CD4-positive, CD25-positive, alpha-beta regulatory T cell (primary cell): ENCODE data around the gene CLCN2. TPM values are rescaled to one million over a fixed set of nuclear protein-coding genes. Genes with fewer than 3 reads are reported as not detected.
A peak's percentile ranks its signal among the peaks of the same experiment; 100 is the strongest.

Source experiments
- ATAC-seq, 2 donors: fragments of 150-1000 bp; cut with Tn5 transposase; one replicate each; pipeline ENCODE4 v1.10.0; 2021; ENCODE audit warnings: low read depth in 2 of 2, moderate number of reproducible peaks in 2 of 2, moderate library complexity in 1 of 2
- DNase-seq, 3 donors: peaks; one replicate each; pipeline versions ENCODE4 v3.0.0 to v3.0.0-alpha.2; 2012 to 2022; ENCODE audit warnings: mixed read lengths in 1 of 3
- H3K27ac ChIP-seq: one replicate; pipeline ENCODE4 v1.7.0; 2013; ENCODE audit warnings: mild to moderate bottlenecking, low read length; ENCODE audit not compliant: insufficient read depth, poor library complexity, severe bottlenecking
- H3K27me3 ChIP-seq: one replicate; pipeline ENCODE4 v1.7.0; 2013; ENCODE audit warnings: low read length; ENCODE audit not compliant: control insufficient read depth, insufficient read depth
- H3K36me3 ChIP-seq: one replicate; pipeline ENCODE4 v1.7.0; 2013; ENCODE audit warnings: mild to moderate bottlenecking, low read length, moderate library complexity; ENCODE audit not compliant: control insufficient read depth, insufficient read depth
- H3K4me1 ChIP-seq: 2 replicates; pipeline ENCODE4 v1.7.0; 2013; ENCODE audit warnings: mild to moderate bottlenecking, low read length; ENCODE audit not compliant: insufficient read depth, control insufficient read depth, poor library complexity, severe bottlenecking
- H3K4me3 ChIP-seq: one replicate; pipeline ENCODE4 v1.7.0; 2013; ENCODE audit warnings: low read depth, mild to moderate bottlenecking, low read length, moderate library complexity
- H3K9me3 ChIP-seq, 2 experiments: 1 replicate in 1 of 2; 2 replicates in 1 of 2; pipeline ENCODE4 v1.7.0; 2013; ENCODE audit warnings: low read length in 2 of 2, mild to moderate bottlenecking in 1 of 2, moderate library complexity in 1 of 2; ENCODE audit not compliant: control insufficient read depth in 2 of 2
- H3K27ac Mint-ChIP-seq, 3 donors: one replicate each; pipeline ENCODE4 v1.8.0; 2020 to 2022; ENCODE audit warnings: mild to moderate bottlenecking in 3 of 3, mixed read lengths in 3 of 3, moderate library complexity in 2 of 3
- H3K27me3 Mint-ChIP-seq: one replicate; pipeline ENCODE4 v1.8.0; 2022; ENCODE audit warnings: mild to moderate bottlenecking, mixed read lengths
- H3K36me3 Mint-ChIP-seq: one replicate; pipeline ENCODE4 v1.8.0; 2020; ENCODE audit warnings: mixed read lengths
- H3K4me1 Mint-ChIP-seq, 4 donors: one replicate each; pipeline ENCODE4 v1.8.0; 2020 to 2022; ENCODE audit warnings: mixed read lengths in 4 of 4, mild to moderate bottlenecking in 1 of 4
- H3K4me3 Mint-ChIP-seq, 4 donors: one replicate each; pipeline ENCODE4 v1.8.0; 2020 to 2022; ENCODE audit warnings: mild to moderate bottlenecking in 4 of 4, mixed read lengths in 4 of 4, moderate library complexity in 3 of 4
- H3K9me3 Mint-ChIP-seq, 7 donors: one replicate each; pipeline ENCODE4 v1.8.0; 2020 to 2022; ENCODE audit warnings: mixed read lengths in 7 of 7, mild to moderate bottlenecking in 3 of 7, moderate library complexity in 2 of 7
- polyA plus RNA-seq, 4 donors: library from polyadenylated mRNA; unstranded; fragments of 300-500 nt; fragmentation: Illumina TruSeq; gene quantifications; one replicate each; pipeline ENCODE4 v1.2.3, GENCODE V29; 2021
- total RNA-seq: library from RNA; stranded (reverse); gene quantifications from one replicate; pipeline ENCODE4 v1.2.3, GENCODE V29; 2022

The CLCN2 gene
- total and polyA plus RNA-seq, 5 donors from 2014 or later, result 0.30 to 4.7 (median 0.57) TPM; not detected in 1

GRCh38 chr3:184389935-184390528 is 28.6 kb upstream of the CLCN2 start:
- peaks cover 17% of the 10 kb centered on the region for H3K27me3 Mint-ChIP-seq
- H3K4me1 ChIP-seq, result no peaks in the 10 kb centered on the region
- no peak for ATAC-seq
- H3K27ac ChIP-seq, result no peak overlapping the region
- no peaks in the 10 kb centered on the region for H3K9me3 ChIP-seq
- no peak overlapping the region for H3K4me3 Mint-ChIP-seq
- H3K9me3 Mint-ChIP-seq, result peaks cover 0 to 1% (median 0%) of the 10 kb centered on the region in 7 donors
- no peak for DNase-seq
- no peaks in the 10 kb centered on the region for H3K36me3 ChIP-seq
- peak overlapping the region in 2 of 3 donors; percentile 7 to 92 for H3K27ac Mint-ChIP-seq
- peaks cover 2% of the 10 kb centered on the region for H3K27me3 ChIP-seq
- no peak overlapping the region for H3K4me3 ChIP-seq
- H3K36me3 Mint-ChIP-seq, result no peaks in the 10 kb centered on the region
- H3K4me1 Mint-ChIP-seq, result no peaks in the 10 kb centered on the region

GRCh38 chr3:184389384-184389783 is 28.0 kb upstream of the CLCN2 start:
- DNase-seq, result no peak
- H3K4me1 ChIP-seq, result no peaks in the 10 kb centered on the region
- H3K27me3 Mint-ChIP-seq, result peaks cover 17% of the 10 kb centered on the region
- no peak overlapping the region for H3K27ac Mint-ChIP-seq
- no peak overlapping the region for H3K4me3 ChIP-seq
- H3K9me3 ChIP-seq, result no peaks in the 10 kb centered on the region
- H3K4me1 Mint-ChIP-seq, result no peaks in the 10 kb centered on the region
- no peak for ATAC-seq
- H3K27me3 ChIP-seq, result peaks cover 2% of the 10 kb centered on the region
- H3K36me3 ChIP-seq, result no peaks in the 10 kb centered on the region
- H3K36me3 Mint-ChIP-seq, result no peaks in the 10 kb centered on the region
- H3K4me3 Mint-ChIP-seq, result no peak overlapping the region
- H3K9me3 Mint-ChIP-seq, result peaks cover 0 to 1% (median 0%) of the 10 kb centered on the region in 7 donors
- no peak overlapping the region for H3K27ac ChIP-seq

- H3K27me3 ChIP-seq, result peaks cover 2% of the 10 kb centered on the region
- no peaks in the 10 kb centered on the region for H3K36me3 ChIP-seq
- Mint-ChIP-seq H3K36me3 (no peaks in the 10 kb centered on the region), H3K9me3 (peaks cover 0 to 1% (median 0%) of the 10 kb centered on the region in 7 donors), H3K4me3 (no peak overlapping the region), H3K4me1 (no peaks in the 10 kb centered on the region), H3K27me3 (peaks cover 16% of the 10 kb centered on the region), H3K27ac (no peak overlapping the region)
- DNase-seq (no peak), ATAC-seq (no peak)
- no peak overlapping the region for H3K4me3 ChIP-seq
- no peaks in the 10 kb centered on the region for H3K4me1 ChIP-seq
- no peak overlapping the region for H3K27ac ChIP-seq
- H3K9me3 ChIP-seq, result no peaks in the 10 kb centered on the region
These were observed 27.5 kb upstream of the CLCN2 start for GRCh38 chr3:184388936-184389230.

GRCh38 chr3:184388164-184388935 is 26.9 kb upstream of the CLCN2 start:
- ATAC-seq, result no peak
- Histone ChIP-seq H3K27ac (no peak overlapping the region), H3K4me1 (no peaks in the 10 kb centered on the region), H3K36me3 (no peaks in the 10 kb centered on the region), H3K9me3 (no peaks in the 10 kb centered on the region), H3K4me3 (no peak overlapping the region), H3K27me3 (peaks cover 2% of the 10 kb centered on the region)
- H3K36me3 Mint-ChIP-seq, result no peaks in the 10 kb centered on the region
- H3K27ac Mint-ChIP-seq, result no peak overlapping the region
- DNase-seq, result no peak
- H3K4me3 Mint-ChIP-seq, result no peak overlapping the region
- peaks cover 0 to 1% (median 0%) of the 10 kb centered on the region in 7 donors for H3K9me3 Mint-ChIP-seq
- H3K27me3 Mint-ChIP-seq, result peaks cover 16% of the 10 kb centered on the region
- H3K4me1 Mint-ChIP-seq, result no peaks in the 10 kb centered on the region

- H3K4me3 ChIP-seq, result no peak overlapping the region
- H3K27ac Mint-ChIP-seq, result no peak overlapping the region
- H3K4me1 Mint-ChIP-seq, result no peaks in the 10 kb centered on the region
- no peak for ATAC-seq
- peaks cover 2% of the 10 kb centered on the region for H3K27me3 ChIP-seq
- H3K9me3 ChIP-seq, result no peaks in the 10 kb centered on the region
- peaks cover 26% of the 10 kb centered on the region for H3K27me3 Mint-ChIP-seq
- no peaks in the 10 kb centered on the region for H3K36me3 ChIP-seq
- no peaks in the 10 kb centered on the region for H3K4me1 ChIP-seq
- no peak for DNase-seq
- no peak overlapping the region for H3K4me3 Mint-ChIP-seq
- no peaks in the 10 kb centered on the region for H3K36me3 Mint-ChIP-seq
- H3K27ac ChIP-seq, result no peak overlapping the region
- peaks cover 0 to 1% (median 0%) of the 10 kb centered on the region in 7 donors for H3K9me3 Mint-ChIP-seq
These were observed 25.8 kb upstream of the CLCN2 start for GRCh38 chr3:184387174-184387714.

- ATAC-seq, result no peak
- H3K4me1 Mint-ChIP-seq, result peaks cover 0 to 4% (median 0%) of the 10 kb centered on the region in 4 donors
- DNase-seq, result no peak
- no peak overlapping the region for H3K27ac Mint-ChIP-seq
- peaks cover 6% of the 10 kb centered on the region for H3K4me1 ChIP-seq
- H3K36me3 ChIP-seq, result no peaks in the 10 kb centered on the region
- H3K4me3 ChIP-seq, result no peak overlapping the region
- H3K27ac ChIP-seq, result no peak overlapping the region
- H3K27me3 ChIP-seq, result peaks cover 1% of the 10 kb centered on the region
- no peaks in the 10 kb centered on the region for H3K36me3 Mint-ChIP-seq
- H3K27me3 Mint-ChIP-seq, result peaks cover 36% of the 10 kb centered on the region
- H3K4me3 Mint-ChIP-seq, result no peak overlapping the region
- H3K9me3 ChIP-seq, result no peaks in the 10 kb centered on the region
- H3K9me3 Mint-ChIP-seq, result peaks cover 0 to 1% (median 0%) of the 10 kb centered on the region in 7 donors
These were observed 24.8 kb upstream of the CLCN2 start for GRCh38 chr3:184386047-184386806.

GRCh38 chr3:184384856-184385422 is 23.5 kb upstream of the CLCN2 start:
- H3K36me3 Mint-ChIP-seq, result no peaks in the 10 kb centered on the region
- H3K4me1 ChIP-seq, result peaks cover 12% of the 10 kb centered on the region
- ATAC-seq (no peak), DNase-seq (no peak)
- peaks cover 3% of the 10 kb centered on the region for H3K27me3 ChIP-seq
- H3K27ac ChIP-seq, result no peak overlapping the region
- H3K4me1 Mint-ChIP-seq, result peaks cover 0 to 9% (median 3%) of the 10 kb centered on the region in 4 donors
- H3K4me3 ChIP-seq, result no peak overlapping the region
- H3K4me3 Mint-ChIP-seq, result no peak overlapping the region
- peaks cover 0 to 1% (median 0%) of the 10 kb centered on the region in 7 donors for H3K9me3 Mint-ChIP-seq
- peaks cover 36% of the 10 kb centered on the region for H3K27me3 Mint-ChIP-seq
- no peaks in the 10 kb centered on the region for H3K36me3 ChIP-seq
- no peak overlapping the region for H3K27ac Mint-ChIP-seq
- no peaks in the 10 kb centered on the region for H3K9me3 ChIP-seq
